NCI-H1436 (cell line): Measurements from ENCODE around the gene PIGA.

Source experiments
- DNase-seq: peaks from one replicate; lab custom pipeline; 2025; lab: John Stamatoyannopoulos, UW

The PIGA gene

GRCh38 chrX:15335135-15336022 lies at the start of gene PIGA:
Gene PIGA, minus strand, starts transcription at chrX:15335523. Its CDS starts 3,593 bp downstream, at chrX:15331930.
- peak; percentile 89 for DNase-seq

DNA sequence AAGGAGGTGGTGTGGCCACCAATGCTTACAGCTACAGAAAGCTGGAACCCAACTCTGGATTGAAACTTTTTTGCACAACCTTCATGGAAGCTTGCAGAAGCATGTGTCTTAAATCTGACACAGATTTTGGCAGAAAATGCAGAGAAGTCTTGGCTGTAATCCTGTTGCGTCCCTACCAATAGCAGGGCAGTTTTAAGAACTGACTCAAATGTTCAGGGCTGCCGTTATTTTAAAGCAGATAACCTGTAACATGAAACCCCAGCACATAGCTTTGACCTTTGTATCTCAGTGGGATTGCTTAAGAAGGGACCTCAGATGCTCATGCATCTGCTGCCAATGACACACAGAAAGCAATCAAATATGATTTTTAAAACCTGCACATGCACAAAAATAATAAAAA lies 49.0 kb upstream of the PIGA start, which contains the start of gene VEGFD:
Gene VEGFD, minus strand, starts transcription at position 110 of the 400 bp plus-strand sequence. CDS start 467 bp downstream, outside the sequence.
- no peak for DNase-seq

DNA sequence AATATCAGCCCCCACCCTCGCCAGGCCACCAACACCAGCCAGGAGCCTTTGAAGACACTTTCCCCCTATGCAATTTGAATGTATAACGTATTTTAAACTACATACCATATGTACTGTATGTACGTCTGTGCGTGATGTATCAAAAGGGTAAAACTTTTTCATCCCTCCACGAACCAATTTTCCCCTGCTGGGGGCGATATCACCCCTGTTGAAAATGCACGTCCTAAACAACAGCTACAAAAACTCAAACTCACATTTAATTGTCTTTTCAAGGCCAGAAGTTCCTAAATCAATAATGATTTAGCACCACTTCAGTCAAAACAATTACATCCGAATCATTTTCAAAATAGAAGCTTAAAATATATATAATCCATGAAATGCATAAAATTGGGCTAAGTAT lies 47.5 kb upstream of the PIGA start:
- DNase-seq = no peak

- no peak for DNase-seq
These were observed 41.6 kb upstream of the PIGA start for GRCh38 chrX:15376956-15377355.

DNA sequence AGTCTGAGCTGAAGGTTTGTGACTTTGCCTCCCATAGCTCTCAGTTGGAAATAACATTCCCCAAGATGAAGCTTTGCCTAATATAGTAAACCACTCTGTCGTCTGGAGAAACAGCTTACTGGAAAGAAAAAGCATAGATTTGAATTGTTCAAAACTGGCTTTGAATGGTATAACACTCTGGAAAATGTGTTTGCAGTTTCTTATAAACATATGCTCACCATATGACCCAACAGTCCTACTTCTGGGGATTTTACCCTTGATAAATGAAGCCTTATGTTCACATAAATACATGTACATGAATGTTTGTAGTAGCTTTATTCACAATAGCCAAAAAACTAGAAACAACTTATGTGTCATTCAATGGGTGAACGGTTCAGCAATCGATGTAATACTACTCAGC lies 38.7 kb upstream of the PIGA start:
- no peak for DNase-seq

DNA sequence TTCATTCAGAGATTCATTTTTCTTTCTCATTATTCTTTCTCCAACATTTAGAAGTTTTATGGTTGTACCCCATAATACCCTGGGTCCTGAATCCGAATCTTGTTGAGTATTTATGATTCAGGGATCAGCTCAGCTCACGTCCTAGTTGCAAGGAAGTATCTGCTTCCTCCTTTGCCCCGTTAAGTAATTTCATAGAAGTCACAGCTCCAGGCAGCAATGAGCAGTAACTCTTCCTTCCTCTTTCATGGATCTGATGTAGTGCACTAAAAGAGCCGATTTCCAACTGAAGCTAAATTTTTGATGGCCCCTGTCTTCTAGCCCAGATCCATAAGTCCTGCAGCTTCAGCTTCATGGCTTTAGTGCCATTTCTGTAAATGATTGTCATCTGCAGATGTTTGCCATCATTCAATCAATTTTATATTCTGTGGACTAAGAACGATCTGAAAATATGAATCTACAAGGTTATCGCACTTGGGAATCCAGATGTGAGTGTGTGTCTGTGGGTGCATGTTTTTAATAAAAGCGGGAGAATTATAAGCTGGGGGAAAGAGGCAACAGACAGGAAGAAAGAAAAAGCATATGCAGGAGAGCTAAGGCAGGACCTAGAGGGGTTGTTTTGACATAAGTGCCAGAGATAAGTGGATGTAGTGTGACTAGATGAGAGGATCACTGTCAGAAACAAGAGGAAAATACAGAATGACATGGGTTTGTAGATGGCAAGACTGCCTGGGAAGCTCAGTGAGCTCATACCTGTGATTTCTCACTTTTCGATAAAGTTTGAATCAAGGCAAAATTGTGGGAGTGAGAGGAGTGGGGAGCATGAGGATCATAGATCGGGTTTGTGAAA lies 31.4 kb upstream of the PIGA start:
- DNase-seq = no peak

DNA sequence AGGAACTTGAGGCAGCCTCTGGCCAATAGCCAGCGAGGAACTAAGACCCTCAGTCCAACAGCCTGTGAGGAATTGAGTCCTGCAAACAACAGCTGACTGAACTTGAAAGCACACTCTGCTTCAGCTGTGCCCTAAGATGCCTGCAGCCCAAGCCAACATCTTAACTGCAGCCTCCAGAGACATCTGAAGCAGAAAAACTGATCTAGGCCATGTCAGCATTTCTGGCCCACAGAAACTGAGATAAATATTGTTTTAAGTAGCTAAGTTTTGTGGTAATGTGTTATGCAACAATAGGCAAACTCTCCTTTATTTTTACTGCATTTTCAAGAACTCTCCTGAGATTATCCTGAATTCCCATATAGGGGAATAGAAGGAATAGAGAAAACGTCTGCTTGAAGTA lies 24.4 kb upstream of the PIGA start:
- DNase-seq = no peak

- no peak for DNase-seq
These were observed 23.2 kb upstream of the PIGA start for GRCh38 chrX:15358533-15358932.

DNA sequence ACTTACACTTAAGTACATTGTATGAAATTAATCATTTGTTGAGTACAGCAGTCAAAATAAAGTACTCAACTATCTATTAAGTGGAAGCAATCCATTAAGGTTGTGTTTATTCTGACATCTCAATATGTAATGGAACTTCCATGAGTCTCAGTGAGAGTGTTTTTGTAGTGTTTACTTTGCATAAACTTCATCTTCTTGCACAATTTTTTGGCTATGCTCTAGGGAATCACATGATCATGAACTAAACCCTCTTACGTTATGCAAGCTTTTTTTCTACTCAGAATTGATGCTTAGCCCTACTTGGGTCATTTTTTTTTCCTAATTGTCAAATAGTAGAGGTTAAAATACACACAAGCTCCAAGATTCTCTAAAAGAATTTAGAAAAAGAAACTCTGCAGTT lies 21.1 kb upstream of the PIGA start:
- no peak for DNase-seq

- DNase-seq = no peak
These were observed 15.1 kb upstream of the PIGA start for GRCh38 chrX:15350329-15350996.

DNA sequence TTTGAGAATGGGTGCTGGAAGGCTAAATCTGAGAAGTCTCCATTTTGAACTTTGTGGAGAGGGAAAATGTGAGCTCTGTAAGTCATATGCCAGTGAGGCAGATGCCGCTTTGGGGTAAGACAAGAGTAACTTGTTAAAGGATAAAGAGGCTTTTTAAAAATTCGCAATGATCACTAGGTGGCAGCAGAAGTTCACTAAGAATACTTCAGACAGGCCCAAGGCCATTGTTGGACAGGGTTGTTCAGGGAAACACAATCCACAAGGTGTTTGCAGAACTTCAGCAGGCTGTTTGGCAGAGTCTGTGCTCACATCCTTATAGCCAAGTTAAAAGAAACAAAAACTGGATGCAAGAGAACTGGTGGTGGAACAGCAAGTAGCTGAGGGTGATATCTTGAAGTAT lies 13.7 kb upstream of the PIGA start:
- DNase-seq = peak; percentile 34

DNA sequence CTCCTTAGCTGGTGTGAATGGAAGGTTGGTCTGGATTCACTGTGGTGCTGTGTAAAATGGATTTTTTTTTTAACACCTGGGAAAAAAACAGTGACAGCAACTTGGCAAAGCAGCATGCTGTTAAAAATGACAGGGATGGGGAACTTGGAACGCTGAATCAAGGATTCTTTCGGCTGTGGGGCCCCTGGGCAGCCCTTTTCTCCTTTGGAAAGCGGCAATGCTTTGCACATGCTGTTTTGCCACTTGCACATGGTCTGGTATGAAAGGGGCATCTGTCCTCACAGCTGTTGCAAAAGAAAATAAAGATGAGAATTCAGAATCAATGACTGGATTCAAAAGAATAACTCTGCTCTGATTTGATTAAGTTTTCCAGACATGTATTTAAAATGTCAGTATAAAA lies 10.7 kb upstream of the PIGA start:
- DNase-seq = no peak

GRCh38 chrX:15344106-15344505 lies 8.8 kb upstream of the PIGA start:
- no peak for DNase-seq

DNA sequence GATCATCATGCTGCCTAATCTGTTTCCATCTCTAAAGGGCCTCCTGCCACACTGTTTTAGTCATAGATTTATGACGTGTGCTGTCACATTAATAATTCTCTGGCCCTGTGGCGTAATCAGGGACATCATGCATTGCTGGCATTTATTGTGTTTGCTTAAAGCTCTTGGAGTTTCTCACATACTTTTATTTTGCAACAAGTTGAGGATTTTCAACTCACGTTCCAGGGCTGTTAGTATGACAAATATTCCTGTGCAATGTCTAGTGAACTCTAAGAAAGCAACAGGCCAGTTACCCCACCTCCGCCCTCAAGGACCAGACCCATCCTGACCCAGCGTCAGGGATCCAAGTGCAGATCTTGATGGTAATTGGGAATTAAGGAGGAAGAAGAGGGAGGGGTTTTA lies 7.8 kb upstream of the PIGA start:
- DNase-seq = no peak

- no peak for DNase-seq
These were observed 5.5 kb upstream of the PIGA start for GRCh38 chrX:15340867-15341266.

DNA sequence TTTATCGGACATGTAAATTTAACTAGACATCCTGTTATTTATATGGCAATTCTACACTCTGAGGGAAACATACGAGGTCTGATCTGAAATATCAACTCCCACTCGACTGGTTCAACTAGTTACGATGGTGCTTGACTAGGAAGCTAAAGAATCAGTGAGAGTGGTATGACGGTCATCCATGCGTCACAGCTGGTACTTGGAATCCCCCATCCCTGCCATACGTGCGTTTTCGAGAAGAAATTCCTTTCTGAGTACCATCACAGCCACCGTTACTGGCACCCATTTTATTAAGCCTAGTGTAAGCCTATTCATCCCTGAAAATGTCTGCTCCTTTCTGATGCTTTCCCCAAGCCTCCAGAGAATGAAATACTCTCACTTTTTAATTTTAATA lies 695 bp upstream of the PIGA start:
- no peak for DNase-seq

- no peak for DNase-seq
These were observed 762 bp downstream of the PIGA start for GRCh38 chrX:15334561-15334960.

DNA sequence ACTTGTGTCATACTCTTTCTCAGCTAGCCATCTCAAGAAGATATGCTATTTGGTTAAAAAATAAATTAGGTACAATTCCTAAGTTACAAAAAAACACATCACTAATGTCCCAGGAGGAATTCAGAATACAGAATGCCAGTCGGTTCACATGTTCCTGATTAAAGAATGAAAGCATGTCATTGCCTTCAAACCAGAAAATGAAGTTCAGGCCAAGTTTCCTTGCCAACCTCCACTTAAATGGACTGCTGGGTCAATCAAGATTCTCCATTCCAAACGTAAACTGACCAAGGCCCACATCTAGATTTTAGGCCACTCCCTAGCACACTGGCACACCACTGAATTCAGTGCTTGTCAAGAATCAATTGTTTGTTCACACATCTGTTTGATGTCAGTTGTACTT lies 6.5 kb downstream of the PIGA start:
- DNase-seq = no peak

GRCh38 chrX:15328131-15328530 lies 7.2 kb downstream of the PIGA start:
- no peak for DNase-seq

DNA sequence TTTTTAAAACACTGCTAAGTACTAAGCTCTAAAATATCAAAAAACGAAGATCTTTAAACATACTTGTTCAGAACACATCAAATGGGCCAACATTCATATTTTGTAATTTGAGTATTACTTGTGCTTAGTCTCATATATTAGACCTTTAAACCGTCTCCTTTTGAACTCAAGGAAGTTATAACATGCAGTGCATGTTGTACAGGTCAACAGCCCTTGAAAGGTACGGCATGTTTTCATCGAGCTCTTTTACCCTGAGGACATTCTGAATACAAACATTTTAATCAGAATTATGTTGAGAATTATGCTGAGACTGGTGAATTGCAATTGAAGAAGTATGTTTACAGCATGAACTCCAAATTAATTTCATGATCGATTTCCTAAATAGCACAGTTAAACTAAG lies 12.9 kb downstream of the PIGA start:
- DNase-seq = no peak

GRCh38 chrX:15322072-15322471 lies 13.3 kb downstream of the PIGA start:
- DNase-seq = no peak

GRCh38 chrX:15321447-15321846 lies 13.9 kb downstream of the PIGA start:
- no peak for DNase-seq

DNA sequence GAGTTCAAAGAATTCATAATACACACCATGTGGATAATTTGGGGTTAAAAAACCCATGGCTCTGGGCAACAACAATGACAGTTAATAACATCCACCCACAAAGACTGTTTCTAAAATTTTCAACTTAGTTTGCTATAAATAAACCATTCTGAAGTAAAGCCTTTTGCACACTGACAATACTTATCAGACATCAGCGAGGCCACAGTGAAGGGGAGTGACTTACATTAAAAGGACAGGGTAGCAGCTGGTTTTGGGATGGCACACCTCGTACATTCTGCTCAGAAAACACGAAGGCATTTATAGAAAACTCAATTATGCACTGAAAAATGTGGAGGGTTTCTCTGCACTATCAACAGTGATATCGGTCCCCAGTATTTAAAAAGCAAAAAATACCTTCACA lies 15.0 kb downstream of the PIGA start:
- DNase-seq = no peak
